Fibroblast of upper back skin (primary cell): ENCODE results near the gene MED13L.
"Not testable (repeated sequence)": the region's sequence is repeated elsewhere in the genome, so short reads cannot be mapped to it uniquely, and the experiment has no call there.

Experiments used
- DNase-seq: peaks from one replicate; pipeline ENCODE4 v3.0.0-alpha.2; 2013

MED13L gene

GRCh38 chr12:116146386-116146785, 131.1 kb downstream of the MED13L start:
- DNase-seq = no peak

DNA sequence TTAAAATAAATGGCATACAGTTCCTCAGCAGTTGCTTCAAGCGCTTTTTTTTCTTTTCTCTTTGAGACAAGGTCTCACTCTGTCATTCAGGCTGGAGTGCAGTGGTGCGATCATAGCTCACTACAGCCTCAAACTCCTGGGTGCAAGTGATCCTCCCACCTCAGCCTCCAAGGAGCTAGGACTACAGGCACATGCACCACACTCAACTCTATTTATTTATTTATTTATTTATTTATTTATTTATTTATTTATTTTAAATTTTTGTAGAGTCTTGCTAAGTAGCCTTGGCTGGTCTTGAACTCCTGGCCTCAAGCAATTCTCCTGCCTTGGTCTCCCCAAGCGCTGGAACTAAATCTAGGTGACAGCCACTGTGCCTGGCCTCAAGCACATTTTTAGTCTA, 132.0 kb downstream of the MED13L start:
- no peak for DNase-seq

GRCh38 chr12:116144384-116144783, 133.1 kb downstream of the MED13L start:
- no peak for DNase-seq

DNA sequence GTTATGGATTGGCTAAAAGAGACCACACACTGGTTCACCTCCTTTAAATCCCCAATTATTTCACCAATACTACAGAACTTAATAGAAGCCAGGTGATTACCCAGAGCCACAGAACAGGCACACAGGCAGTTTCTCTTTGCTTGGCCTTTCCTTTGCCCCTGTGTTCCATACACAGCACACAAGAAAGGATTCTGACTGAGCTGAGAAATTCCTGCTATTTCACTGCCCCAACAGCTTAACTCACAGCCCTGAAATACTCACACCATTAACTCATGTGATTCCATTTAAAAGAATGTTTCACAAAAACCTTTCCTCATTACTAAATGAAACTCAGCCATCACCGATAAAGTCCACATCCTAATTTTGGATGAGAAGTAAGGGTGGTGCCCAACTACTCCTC, 133.6 kb downstream of the MED13L start:
- DNase-seq = peak; percentile 78

DNA sequence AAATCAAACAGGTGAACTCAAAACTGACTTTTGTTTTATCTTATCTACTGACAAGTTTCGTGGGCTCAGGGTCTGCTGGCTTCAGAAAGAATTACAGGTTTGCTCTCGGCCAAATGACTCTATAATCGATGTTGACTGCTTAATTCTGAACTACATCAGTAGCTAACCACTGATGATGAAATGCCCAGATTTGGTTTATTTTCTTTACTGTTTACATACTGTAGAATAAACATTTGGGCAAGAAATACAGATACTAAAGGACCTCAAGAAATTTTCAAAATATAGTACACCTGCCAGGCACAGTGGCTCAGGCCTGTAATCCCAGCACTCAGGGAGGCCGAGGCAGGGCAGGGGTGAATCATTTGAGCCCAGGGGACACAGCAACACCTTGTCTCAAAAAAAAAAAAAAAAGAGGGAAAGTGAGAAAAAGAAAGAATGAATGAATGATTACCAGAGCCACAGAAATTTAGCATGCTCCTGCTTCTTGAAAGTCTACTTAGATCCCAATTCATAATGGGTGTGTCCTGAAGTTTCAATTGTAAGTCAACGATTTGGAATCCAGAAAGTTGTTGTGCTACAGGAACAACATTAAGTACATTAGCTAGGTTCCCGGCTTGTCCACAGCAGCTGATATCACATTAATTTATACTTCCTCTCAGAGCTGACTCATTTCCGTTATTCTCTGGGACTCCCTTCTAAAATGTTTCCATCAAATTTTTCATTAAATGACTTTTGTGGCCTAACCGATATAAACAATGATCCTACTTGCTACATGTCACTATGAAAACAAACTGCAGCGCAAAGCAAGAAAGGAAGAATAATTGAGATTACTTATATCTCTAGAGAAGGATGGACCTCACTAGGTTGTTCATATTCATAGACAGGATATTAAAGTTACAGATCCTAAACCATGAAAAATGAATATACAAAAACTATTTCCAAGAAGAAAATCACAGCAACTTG, 134.3 kb downstream of the MED13L start:
- peak; percentile 81 for DNase-seq

GRCh38 chr12:116141833-116142162, 135.7 kb downstream of the MED13L start:
- DNase-seq = no peak

- no peak for DNase-seq
Observed at GRCh38 chr12:116141110-116141832, 136.2 kb downstream of the MED13L start.

GRCh38 chr12:116140529-116140928, 137.0 kb downstream of the MED13L start:
- no peak for DNase-seq

- peak; percentile 27 for DNase-seq
Observed at GRCh38 chr12:116138781-116139180, 138.7 kb downstream of the MED13L start.

- peak; percentile 79 for DNase-seq
Observed at GRCh38 chr12:116138364-116138763, 139.1 kb downstream of the MED13L start.

GRCh38 chr12:116137318-116137717, 140.2 kb downstream of the MED13L start:
- DNase-seq = no peak

- peak; percentile 69 for DNase-seq
Observed at GRCh38 chr12:116136340-116136739, 141.2 kb downstream of the MED13L start.

- peak; percentile 64 for DNase-seq
Observed at GRCh38 chr12:116135209-116135930, 142.1 kb downstream of the MED13L start.

GRCh38 chr12:116133636-116134214, 143.8 kb downstream of the MED13L start:
- peak; percentile 58 for DNase-seq

GRCh38 chr12:116133149-116133548, 144.3 kb downstream of the MED13L start:
- DNase-seq = no peak

DNA sequence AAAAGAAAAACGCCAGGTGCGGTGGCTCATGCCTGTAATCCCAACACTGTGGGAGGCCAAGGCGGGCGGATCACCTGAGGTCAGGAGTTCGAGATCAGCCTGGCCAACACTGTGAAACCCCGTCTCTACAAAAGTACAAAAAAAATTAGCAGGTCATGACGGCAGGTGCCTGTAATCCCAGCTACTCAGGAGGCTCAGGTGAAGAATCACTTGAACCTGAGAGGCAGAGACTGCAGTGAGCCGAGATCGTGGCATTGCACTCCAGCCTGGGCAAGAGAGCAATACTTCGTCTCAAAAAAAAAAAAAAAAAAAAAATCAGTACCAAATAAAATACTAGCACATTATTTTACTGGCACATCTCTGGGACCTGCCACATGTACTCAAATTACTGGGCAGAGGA, 145.5 kb downstream of the MED13L start:
- not testable (repeated sequence) for DNase-seq

DNA sequence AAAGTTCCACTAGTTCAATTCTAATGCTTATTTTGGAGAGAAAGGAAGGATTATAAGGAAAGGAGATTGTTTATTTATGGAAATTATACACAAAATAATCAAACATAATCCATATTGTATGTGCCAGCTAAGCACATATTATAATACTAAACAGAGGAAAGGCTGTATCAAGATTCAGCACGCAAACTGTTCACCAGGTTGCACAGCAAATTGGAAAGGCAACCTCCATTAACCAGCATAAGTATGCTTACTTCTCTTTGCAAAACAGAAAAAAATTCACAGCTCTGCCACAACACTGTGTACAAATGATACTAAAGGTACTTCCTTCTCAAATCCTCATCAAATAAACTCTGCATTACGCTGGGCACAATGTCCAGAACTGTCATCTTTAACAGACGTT, 146.3 kb downstream of the MED13L start:
- DNase-seq = no peak

- peak; percentile 86 for DNase-seq
Observed at GRCh38 chr12:116130431-116130830, 147.1 kb downstream of the MED13L start.

- DNase-seq = no peak
Observed at GRCh38 chr12:116128779-116129178, 148.7 kb downstream of the MED13L start.

DNA sequence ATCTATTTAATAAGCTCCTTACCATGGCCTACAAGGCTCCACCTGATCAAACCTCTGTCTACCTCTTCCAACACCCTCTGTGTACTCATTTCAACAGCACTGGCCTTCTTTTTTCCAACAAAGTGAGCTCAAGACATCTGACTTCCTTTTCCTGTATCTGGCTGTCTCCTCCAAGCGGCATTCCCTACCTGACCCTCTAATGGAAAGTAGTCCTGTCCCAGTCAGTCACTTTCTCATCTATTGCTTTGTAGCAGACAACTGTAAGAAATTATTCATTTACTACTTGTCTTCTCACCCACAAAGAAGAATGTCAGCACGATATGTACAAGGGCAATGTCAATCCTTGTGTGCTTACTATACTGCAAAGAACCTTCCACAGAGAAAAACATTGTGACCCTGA, 149.6 kb downstream of the MED13L start:
- no peak for DNase-seq

DNA sequence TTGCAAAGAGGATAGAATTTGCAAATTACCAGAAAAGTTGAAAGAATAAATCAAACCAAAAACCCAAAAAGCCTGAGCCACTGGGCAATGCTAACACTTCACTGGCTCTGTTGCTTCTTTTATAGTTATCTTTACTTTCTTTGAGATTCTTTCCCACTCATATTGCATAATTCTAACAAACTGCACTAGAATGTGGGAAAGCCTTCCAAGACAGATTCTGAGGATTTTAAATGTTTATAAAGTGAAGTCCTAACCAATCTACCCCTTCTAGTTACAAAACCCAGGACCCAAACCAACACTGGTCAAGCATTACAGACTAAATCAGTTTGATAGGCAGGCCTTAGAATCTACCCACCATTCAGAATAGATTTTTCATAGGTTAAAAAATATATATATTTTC, 150.9 kb downstream of the MED13L start:
- peak; percentile 29 for DNase-seq

GRCh38 chr12:116125956-116126566, 151.4 kb downstream of the MED13L start:
- DNase-seq = peak; percentile 34

DNA sequence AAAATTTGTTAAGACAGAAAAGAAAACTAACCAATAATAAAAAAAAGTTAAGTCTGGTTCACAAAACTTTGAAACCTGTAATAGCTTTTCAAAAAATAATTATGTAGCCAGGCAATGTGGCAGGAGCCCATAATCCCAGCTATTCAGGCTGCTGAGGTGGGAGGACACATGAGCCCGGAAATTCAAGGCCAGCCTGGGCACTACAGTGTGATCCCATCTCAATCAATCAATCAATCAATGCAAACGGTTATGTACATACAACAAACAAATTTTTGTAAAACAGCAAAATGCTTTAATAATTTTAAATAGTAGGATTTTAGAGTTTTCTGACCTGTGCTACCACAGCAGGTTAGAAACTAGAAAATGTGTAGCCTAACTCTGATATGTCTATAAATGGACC, 152.4 kb downstream of the MED13L start:
- no peak for DNase-seq
